Cardiac fibroblast (primary cell): Measurements from ENCODE around the gene KLHL8.

ENCODE experiments used
- DNase-seq, 2 donors: peaks; one replicate each; pipeline versions ENCODE4 v3.0.0 to v3.0.0-alpha.2; 2010; ENCODE audit warnings: low read depth in 2 of 2
- H3K4me3 ChIP-seq, 2 donors: replicated peaks in 1 of 2; 1 replicate in 1 of 2; 2 replicates in 1 of 2; pipeline ENCODE4 v1.5.1; 2011; ENCODE audit warnings: low read depth in 2 of 2, low read length in 2 of 2, mild to moderate bottlenecking in 2 of 2, moderate library complexity in 1 of 2
- CTCF ChIP-seq: IDR thresholded peaks from one replicate; pipeline ENCODE4 v1.5.1; 2011; ENCODE audit warnings: low read depth, mild to moderate bottlenecking, low read length, inconsistent platforms

Gene KLHL8

GRCh38 chr4:87144356-87144755 lies 76.1 kb downstream of the KLHL8 start:
- no peak for DNase-seq
- H3K4me3 ChIP-seq = no peak overlapping the region
- TF ChIP-seq CTCF = no peak

- no peak for DNase-seq
- TF ChIP-seq CTCF = no peak
- no peak overlapping the region for H3K4me3 ChIP-seq
Observed at GRCh38 chr4:87141428-87141827, 79.0 kb downstream of the KLHL8 start.

- H3K4me3 ChIP-seq = no peak overlapping the region
- TF ChIP-seq CTCF = no peak
- no peak for DNase-seq
Observed at GRCh38 chr4:87134122-87134521, 86.3 kb downstream of the KLHL8 start.

GRCh38 chr4:87133183-87133582 lies 87.2 kb downstream of the KLHL8 start:
- no peak overlapping the region for H3K4me3 ChIP-seq
- no peak for DNase-seq
- no peak for TF ChIP-seq CTCF

- no peak for TF ChIP-seq CTCF
- no peak overlapping the region for H3K4me3 ChIP-seq
- no peak for DNase-seq
Observed at GRCh38 chr4:87132035-87132434, 88.4 kb downstream of the KLHL8 start.

- H3K4me3 ChIP-seq = no peak overlapping the region
- TF ChIP-seq CTCF = no peak
- DNase-seq = no peak
Observed at GRCh38 chr4:87130985-87131703, 89.3 kb downstream of the KLHL8 start.

- no peak for TF ChIP-seq CTCF
- H3K4me3 ChIP-seq = no peak overlapping the region
- DNase-seq = no peak
Observed at GRCh38 chr4:87129681-87130080, 90.7 kb downstream of the KLHL8 start.
